HG03095 (cell line): ENCODE results near the gene NDOR1.

ENCODE experiments used
- ATAC-seq: cut with Tn5 transposase; IDR thresholded peaks from one replicate; pipeline ENCODE4 v1.9.1; 2021; ENCODE audit warnings: moderate library complexity; ENCODE audit not compliant: unreplicated experiment

NDOR1 gene

DNA sequence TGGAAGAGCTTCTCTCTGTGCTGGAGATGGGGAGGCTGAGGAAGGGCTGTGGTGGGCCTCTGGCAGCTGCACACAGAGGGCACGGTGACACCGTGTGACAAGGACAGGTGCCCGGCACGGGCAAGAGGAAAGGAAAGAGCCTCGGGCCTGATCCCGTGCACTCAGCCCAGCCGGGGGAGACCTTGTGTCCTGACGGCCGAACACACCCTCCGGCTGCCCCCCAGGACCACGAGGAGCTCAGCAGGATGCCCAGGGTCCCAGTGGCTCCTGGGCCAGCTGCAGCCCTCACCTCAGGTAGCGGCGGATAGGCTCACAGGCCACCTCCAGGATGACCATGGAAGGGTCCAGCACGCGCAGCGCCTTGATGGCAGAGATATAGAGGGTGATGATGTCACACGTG lies 22.7 kb upstream of the NDOR1 start:
- no peak for ATAC-seq

DNA sequence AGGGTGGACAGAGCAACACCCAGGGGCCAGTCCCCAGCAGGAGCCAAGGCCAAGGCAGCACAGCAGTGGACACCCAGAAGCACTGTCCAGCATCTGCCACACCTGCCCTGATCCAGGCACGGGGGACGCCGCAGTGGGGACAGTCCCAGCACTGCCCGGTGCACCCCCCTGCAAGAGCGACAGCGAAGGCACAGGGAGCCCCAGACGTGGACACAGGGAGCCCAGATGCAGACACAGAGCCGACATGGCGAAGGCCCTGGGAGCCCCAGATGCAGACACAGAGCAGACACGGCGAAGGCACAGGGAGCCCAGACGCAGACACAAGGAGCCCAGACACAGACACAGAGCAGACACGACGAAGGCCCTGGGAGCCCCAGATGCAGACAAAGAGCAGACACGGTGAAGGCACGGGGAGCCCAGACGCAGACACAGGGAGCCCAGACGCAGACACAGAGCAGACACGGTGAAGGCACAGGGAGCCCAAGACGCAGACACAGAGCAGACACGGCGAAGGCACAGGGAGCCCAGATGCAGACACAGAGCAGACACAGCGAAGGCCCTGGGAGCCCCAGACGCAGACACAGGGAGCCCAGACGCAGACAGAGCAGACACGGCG lies 21.4 kb upstream of the NDOR1 start:
- ATAC-seq = no peak

DNA sequence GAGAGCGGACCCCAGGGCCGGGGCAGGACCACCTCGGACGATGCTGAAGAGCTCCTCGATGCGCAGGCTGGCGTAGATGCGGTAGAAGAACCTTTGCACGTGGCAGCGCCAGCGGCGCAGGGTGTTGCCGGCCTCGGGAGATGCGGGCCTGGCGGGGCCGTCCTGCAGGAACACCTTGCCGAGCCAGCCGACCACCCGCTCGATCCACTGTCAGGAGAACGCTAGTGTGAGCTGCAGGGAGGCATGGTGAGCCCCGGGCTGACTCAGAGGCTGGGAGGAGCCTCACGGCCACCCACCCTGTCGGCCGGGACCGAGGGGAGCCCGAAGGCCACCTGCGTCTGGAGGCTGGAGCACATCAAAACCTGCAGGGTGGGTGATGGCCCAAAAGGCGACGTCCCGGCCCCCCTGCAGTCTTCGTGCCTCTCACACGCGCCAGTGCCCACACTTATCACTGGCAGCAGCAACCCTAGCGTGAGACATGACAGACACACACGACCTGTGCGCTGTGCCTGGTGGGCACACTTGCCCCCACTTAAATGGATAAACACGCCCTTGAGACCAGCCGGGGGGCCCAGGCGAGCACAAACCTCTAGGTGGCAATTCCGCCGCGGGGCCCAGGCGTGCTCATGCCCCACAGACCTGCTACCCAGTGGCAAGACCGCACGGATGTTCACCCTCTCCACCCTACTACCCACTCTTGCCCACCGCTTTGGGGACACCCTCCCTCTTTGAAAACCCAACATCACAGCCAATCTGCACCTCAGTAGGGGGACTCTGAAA lies 20.4 kb upstream of the NDOR1 start:
- ATAC-seq = no peak

DNA sequence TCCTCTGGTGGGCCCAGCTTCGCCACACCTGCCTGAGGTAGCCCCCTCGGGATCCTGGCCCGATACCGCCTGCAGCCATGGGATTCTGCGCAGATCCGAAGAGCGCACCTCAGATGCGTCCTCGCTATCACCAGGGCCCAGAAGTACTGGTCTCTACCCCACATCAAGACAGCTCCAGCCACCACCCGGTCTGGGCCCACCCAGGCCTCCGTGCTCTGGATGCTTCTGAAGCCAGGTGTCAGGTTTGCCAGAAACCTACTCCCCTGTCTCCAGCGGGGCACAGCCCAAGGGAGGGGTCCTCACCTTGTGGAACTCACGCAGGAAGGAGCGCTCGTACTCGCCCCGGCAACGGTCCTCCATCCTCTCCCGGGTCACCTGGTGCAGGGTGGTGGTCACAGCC lies 19.6 kb upstream of the NDOR1 start:
- no peak for ATAC-seq

DNA sequence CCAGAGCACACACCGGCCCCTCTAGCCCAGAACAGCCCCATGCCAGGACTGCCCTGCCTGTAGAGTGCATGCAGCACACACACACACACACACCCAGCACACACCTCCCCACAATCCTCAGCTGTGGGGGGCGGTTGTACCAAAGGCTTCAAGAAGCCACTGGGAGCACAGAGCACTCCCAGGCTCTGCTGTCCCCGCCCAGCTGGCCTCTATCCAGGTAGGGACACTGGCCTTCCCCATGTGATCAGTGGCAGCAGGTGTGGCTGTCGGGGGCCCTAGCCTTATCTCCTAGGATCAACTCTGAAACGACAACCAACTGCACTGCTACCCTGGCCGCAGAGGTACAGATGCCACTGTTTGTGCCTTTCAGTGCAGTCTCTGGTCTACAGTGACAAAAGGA lies 19.1 kb upstream of the NDOR1 start:
- ATAC-seq = no peak

DNA sequence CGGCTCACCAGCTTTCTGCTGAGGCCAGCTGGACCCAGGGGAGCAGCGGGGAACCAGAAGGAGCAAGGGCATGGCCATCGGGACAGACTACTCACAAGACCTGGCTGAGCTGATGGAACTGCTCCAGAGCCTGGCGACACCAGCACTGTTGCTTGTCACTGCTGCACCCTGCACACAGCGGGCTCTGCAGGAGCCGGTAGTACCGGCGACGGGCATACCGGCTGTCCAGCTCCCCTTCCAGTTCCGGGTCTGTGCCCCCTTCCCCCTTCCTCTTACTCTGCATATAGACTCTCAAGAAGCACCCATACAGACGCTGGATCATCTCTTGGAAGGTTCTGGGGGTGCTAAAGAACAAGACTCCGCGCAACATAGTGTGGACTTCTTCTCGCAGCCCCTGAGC lies 18.1 kb upstream of the NDOR1 start:
- ATAC-seq = no peak

DNA sequence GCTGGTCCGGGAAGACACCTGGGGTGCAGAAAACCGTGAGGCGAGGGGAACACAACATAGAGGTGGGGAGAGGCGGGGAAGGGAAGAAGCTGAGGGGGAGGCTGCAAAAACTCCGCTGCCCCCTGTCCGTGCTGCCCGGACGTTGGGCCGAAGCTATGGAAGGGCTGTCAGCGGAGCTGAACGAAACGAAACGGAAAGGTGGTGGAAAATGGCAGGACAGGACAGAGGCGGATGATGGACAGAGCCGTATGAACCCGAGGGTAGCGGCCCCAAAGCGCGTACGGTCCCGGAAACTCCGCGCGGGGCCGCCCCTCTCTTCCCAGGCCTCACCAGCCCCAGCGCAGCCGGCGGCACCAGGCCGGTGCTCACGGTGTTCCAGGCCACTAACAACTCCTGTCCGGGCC lies 17.4 kb upstream of the NDOR1 start:
- ATAC-seq = no peak

DNA sequence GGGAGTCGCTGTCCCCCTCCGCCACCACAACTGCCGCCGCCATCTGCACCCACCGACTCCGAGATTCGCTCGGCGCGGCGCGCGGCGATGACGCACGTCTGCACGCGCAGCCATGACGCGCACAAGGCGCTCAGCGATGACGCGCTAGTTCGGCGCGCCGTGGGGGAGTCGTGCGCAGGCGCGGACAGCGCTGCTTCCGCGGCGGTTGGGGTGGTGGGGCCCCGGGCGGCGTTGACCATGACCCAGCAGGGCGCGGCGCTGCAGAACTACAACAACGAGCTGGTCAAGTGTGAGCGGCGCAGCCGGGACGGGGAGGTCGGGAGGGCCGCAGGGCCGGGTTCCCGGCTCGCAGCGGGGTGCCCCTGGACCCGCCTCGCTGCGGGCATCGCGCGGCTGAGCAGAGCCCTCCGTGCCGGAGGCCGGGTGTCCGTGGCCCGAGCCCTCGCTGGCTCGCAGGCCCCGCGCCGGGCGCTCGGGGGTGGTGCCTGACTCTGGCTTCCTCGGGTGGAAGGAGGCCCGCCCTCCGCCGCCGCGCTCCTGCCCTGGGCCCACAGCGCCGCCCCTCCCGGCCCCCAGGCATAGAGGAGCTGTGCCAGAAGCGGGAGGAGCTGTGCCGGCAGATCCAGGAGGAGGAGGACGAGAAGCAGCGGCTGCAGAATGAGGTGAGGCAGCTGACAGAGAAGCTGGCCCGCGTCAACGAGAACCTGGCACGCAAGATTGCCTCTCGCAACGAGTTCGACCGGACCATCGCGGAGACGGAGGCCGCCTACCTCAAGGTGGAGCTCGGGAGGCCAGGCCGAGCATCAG lies 16.8 kb upstream of the NDOR1 start, which contains the start of the genes ANAPC2 and SSNA1:
TSS of gene ANAPC2 (minus strand) at position 71 of the 807 bp plus-strand sequence. CDS start at position 43, 28 bp downstream.
TSS of gene SSNA1 (plus strand) at position 187 of the 807 bp plus-strand sequence. CDS start at position 238, 51 bp downstream.
- peak; percentile 60 for ATAC-seq

DNA sequence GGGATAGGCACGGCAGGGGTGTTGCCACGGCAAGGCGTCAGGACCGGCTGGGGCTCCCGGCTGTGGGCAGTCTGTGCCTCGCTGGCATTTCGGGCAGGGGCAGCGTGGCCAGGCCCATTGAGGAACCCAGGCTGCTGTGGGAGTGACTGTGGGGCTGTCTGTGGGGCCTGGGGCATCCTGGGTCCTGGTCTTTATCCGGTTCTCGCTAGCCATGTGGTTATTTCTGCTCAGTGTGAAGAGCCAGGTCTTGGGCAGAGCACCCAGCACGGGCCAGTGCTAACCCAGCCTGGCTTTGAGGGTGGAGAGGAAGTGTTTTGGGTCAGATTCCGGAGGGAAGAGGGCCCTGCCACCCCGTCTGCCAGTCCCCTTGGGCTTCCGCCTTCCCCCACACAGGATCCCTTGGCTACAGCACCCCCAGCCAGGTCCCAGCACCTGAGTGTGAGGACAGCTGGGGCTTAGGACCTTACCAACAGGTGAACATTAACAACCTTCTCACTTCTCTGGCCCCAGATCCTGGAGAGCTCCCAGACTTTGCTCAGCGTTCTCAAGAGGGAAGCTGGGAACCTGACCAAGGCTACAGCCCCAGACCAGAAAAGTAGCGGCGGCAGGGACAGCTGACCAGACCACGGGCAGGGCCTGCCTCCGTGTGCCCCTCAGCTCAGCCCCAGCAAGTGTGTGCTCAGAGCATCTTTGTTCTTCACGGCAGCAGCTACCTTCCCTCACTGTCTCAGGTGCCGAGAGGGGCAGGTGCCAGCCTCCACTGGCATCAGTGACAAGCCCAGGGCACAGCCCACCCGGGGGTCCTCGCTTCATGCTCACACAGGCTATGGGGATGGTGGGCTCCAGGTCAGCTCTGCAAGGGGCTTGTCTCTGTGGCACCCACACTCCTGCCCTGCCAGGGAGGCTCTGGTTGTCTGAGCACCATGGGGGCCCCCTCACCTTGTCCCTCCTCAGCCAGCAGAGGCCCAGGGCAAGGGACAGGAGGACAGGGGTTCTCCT lies 15.9 kb upstream of the NDOR1 start:
- no peak for ATAC-seq

DNA sequence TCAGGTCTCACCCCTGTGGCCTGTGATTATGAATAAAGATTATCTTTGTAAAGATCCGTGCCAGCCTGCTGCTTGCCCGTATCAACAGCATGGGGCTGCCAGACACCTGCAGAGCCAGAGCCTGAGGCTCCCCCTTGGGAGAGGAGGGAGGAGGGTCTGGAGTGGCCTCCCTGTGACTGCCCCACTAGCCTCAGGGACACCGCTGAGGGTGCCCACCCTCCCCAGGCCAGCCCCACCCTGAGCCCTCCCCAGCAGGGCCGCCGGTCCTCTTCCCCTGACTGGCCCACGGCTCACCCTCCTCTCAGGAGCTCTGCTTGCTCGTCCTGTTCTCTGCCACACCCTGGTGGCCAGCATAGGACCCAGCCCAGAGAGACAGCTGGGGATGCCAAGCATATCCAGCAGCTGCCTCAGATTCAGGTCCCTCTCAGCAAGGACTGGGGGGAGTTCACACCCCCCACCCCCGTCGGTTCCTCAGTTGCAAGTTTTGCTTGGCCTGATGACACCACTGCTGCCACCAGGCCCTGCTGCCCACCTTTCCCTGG lies 15.1 kb upstream of the NDOR1 start:
- no peak for ATAC-seq

DNA sequence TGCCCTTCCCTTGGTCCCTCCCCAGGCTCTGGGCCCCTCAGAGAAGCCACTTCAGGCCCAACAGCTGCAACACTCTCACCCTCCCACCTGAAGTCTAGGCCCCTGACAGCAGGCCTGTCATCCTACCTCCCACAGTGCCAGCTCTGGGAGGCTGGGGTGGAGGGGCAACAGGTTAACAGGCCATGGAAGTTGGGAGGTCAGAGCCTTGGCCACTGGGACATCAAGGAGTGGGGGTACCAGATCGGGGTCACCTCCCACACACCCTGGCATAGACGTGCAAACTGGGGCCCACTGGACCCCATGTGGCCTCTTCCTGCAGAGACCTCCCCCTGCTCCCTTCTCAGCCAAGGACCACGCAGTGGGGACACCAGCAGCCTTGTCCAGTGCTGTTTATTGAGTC lies 14.3 kb upstream of the NDOR1 start:
- ATAC-seq = no peak

DNA sequence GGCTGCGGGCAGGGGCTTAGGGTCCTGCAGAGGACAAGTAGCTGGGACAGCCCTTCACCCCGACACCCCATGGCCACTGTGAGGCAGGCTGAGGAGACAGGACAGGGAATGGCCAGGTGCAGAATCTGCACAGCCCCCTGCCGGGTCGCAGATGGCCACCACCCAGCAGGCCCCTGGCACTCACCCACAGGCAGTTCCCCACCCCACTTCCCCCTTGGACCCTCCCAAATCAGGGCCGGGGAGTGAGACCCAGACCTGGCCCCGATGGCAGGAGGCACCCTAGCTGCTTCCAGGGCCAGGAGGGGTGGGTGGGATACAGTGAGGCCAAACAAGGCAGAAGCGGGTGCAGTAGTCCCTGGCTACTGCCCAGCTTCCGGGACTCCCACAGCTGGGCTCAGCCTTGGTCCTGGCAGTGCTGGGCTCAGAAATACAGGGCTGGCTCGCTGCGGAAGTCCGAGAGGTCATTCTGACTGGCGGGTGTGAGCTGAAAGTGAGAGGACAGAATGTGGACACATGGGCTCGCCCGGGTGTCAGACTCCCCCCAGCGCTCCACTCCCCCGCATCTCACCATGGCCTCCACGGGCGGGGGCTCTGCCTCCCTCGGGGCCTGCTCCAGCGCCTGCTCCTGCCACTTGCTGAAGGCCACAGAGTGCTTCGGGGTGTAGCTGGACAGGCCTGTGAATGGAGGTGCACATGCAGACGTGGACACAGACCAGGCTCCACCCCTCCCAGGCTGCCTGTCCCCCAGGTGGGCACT lies 13.6 kb upstream of the NDOR1 start:
- no peak for ATAC-seq

DNA sequence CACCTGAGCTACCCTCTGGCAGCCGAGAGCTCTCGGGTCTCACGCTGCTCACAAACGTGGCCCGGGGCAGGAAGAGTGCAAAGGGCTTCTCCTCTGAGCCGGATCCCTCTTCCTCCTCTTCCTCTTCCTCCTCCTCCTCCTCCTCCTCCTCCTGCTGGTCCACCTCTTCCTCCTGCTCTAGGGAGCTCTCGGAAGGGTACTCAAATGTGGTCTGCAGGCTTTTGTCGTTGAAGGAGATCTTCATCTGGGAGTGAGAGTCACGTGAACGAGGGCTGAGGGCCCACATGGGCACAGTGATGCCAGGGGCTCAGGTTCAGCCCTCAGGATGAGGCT lies 13.1 kb upstream of the NDOR1 start:
- ATAC-seq = no peak

DNA sequence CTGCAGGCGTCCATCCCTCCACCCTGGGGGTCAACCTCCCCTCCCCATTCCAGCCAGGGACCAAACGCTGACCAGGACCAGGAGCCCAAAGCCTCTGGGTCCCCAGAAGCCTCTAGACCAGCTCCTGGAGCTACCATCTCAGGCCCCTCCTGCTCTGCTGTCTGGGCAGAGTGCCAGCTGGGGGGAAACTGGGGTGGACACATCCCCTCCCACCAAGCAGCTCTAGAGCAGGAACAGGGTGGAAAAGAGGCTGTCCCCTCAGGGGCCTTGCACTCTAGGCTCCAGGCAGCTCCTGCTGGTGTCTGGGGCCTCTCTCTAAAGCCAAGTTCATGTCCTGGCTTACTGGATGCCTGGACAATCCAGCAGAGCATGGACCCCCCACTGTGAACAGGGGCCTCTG lies 12.6 kb upstream of the NDOR1 start:
- ATAC-seq = no peak

DNA sequence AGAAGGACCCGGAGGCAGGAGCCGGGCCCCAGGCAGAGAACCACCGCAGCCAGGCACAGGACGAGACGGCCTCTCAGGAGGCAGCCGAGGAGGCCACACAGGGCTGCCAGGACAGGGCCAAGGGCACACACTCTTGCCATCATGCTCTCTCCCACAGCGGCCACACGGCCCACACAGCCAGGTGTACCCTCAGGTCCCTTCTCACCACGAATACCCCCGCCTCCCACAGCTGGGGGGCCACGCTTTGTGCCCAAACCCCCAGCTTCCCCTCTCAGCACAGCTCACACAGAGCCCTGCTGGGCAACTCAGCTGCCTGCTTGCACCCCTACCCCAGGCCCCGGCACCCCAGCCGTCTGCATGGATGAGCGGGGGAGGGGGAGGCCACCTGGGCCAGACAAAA lies 11.7 kb upstream of the NDOR1 start:
- no peak for ATAC-seq

DNA sequence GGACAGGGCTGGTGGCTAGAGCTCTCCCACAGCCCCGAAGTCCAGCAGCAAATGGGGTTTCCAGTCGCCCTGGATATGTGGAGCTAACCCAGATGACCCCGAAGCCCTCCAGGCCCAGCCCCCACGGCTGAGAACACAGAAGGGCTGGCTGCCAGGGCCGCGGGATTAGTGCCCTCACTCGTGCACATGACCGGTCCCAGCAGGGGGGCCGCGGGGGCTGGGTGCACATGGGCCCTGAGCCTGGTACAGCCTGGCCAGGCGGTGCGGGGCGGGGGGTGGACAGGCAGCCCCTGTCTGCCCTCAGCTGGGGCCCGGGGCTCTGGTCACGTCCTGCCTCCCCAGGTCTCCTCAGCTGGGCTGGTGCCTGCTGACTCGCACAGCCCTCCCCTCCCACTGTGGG lies 11.1 kb upstream of the NDOR1 start:
- ATAC-seq = no peak

DNA sequence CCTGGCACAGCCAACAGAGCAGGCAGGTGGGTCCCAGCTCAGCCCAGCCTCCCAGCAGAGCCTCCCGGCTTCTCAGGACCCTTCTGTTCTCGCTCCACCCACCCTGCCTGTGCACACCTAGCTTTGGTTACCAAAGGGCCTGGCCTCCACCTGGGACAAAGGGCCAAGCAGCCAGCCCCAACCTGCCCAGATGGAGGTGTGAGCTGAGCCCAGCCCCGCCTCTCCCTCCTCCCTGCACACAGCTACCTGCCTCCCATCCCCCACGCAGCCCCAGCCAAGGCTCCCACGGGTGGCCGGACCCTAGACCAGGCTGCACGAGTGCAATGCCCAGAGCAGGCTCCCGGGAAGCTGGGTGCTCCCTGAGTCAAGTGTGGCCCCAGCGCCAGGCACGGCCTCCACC lies 10.6 kb upstream of the NDOR1 start:
- ATAC-seq = no peak

DNA sequence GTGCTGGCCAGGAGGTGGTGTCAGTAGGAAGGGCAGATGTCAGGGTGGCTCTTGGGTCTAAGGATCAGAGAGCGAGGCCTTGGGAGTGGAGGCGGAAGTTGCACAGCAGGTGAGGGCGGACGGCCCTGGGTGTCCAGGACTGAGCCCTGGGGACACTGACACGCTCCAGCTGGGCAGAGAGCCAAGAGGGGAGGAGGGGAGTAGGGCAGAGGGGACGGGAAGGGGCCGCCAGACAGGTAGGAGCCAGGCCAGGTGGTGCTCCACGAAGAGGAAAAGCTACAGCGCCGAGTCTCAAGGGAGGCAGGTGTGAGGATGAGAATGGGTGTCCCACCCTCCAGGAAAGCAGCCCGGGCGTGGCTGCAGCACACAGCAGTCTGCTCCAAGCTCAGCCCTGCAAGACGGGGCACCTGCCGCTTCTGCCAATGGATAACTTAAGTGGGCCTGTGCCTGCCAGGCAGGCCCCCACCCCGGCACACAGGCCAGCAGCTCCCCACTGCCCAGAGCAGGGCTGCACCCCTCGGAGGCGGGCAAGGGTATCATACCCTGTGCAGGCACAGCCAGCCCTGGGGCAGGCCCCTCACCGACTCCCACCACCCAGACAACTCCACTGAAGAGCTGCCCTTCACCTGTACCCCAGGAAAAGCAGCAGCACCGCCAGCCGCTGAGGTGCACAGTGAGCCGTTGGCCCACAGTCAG lies 9.8 kb upstream of the NDOR1 start:
- no peak for ATAC-seq
